ENCODE measurements around the gene CRB1.

CRB1 gene

GRCh38 chr1:197321811-197322210 is 53.8 kb downstream of the CRB1 start:
- no peak for TF ChIP-seq CTCF (IDR thresholded peaks at IDR 0.05; ENCODE audit: insufficient read depth, missing control alignments)
- no peak for DNase-seq (ENCODE audit: insufficient read length, low spot score)
- FAIRE-seq, result no peak

GRCh38 chr1:197327776-197328364 is 59.8 kb downstream of the CRB1 start:
- no peak for DNase-seq (ENCODE audit: insufficient read length, low spot score)
- FAIRE-seq, result no peak

GRCh38 chr1:197330213-197330612 is 62.2 kb downstream of the CRB1 start:
- TF ChIP-seq CTCF (IDR thresholded peaks at IDR 0.05; ENCODE audit: insufficient read depth, missing control alignments), result no peak
- DNase-seq (ENCODE audit: insufficient read length, low spot score) (no peak), FAIRE-seq (no peak)

More at GRCh38 chr1:197327776-197328364, 59.8 kb downstream of the CRB1 start:
- peak; percentile 57 for TF ChIP-seq CTCF (IDR thresholded peaks at IDR 0.05; ENCODE audit: insufficient read depth, missing control alignments)

GRCh38 chr1:197331565-197331964 is 63.5 kb downstream of the CRB1 start:
- no peak for DNase-seq (ENCODE audit: insufficient read length, low spot score)
- TF ChIP-seq CTCF (IDR thresholded peaks at IDR 0.05; ENCODE audit: insufficient read depth, missing control alignments), result no peak
- no peak for FAIRE-seq

- FAIRE-seq, result no peak
These were observed 65.0 kb downstream of the CRB1 start for GRCh38 chr1:197333041-197333440.

GRCh38 chr1:197336571-197336970 is 68.5 kb downstream of the CRB1 start:
- no peak for TF ChIP-seq CTCF (IDR thresholded peaks at IDR 0.05; ENCODE audit: insufficient read depth, missing control alignments)
- DNase-seq (ENCODE audit: insufficient read length, low spot score), result no peak
- peak; percentile 38 for FAIRE-seq

More at GRCh38 chr1:197333041-197333440, 65.0 kb downstream of the CRB1 start:
- no peak for TF ChIP-seq CTCF (IDR thresholded peaks at IDR 0.05; ENCODE audit: insufficient read depth, missing control alignments)
- DNase-seq (ENCODE audit: insufficient read length, low spot score), result no peak

Measured in D721Med (cell line).